HG03354 (cell line): ENCODE results near the gene PCBD2.
A peak's percentile ranks its signal among the peaks of the same experiment; 100 is the strongest.
"Not testable (repeated sequence)": the region's sequence is repeated elsewhere in the genome, so short reads cannot be mapped to it uniquely, and the experiment has no call there.

Experiments
- ATAC-seq: cut with Tn5 transposase; IDR thresholded peaks from one replicate; pipeline ENCODE4 v1.9.1; 2021; ENCODE audit warnings: mild to moderate bottlenecking; ENCODE audit not compliant: unreplicated experiment, poor library complexity, severe bottlenecking

The PCBD2 gene

DNA sequence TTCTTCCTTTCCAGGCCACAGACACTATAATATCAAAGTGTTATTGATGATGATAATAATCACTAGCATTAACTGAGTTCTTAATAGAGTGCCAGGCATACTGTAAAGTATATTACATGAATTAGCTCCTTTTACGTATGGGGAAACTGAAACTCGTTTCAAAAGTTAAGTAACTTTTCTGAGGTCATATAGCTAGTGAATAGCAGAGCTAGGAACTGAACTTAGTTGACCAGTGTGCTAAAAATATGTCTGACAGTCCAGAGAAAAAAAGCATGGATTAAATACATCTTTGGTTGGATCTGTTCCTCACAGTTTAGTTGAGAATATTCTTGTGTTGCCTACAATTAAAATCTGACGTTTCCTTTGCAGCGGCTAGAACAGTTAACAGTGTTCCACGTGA lies 44.4 kb downstream of the PCBD2 start:
- ATAC-seq, result no peak

DNA sequence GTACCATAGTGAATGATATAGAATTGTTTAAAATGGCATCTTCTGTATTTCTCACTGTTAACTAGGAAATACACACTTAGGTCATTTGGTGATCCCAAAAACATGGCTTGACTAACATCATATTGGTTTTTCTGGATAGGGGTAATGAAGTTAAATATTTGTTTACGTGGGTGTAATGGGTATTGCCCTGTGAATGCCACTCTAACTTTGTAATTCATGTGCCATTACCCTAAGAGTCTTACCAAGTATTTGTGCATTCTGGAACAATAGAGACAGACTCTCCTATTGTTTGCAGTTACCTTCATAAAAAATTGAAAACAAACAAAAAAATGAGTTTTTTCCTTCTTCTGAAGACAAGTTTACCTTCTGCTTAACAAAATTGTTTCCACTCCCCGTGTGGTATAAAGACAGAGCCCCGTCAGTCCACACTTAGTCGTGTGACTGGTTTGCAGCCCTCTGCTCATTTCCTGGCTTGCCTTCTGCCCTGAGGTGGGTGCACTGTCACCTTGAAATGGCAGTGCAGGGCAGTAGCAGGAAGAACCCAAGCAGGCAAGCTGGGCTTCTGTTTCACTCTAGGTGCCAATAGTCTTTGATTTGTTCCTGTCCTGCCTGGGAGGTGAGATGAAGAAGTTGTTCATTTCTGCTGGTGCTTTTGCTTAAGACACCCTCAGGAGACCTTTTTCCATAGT lies 53.1 kb downstream of the PCBD2 start:
- no peak for ATAC-seq

DNA sequence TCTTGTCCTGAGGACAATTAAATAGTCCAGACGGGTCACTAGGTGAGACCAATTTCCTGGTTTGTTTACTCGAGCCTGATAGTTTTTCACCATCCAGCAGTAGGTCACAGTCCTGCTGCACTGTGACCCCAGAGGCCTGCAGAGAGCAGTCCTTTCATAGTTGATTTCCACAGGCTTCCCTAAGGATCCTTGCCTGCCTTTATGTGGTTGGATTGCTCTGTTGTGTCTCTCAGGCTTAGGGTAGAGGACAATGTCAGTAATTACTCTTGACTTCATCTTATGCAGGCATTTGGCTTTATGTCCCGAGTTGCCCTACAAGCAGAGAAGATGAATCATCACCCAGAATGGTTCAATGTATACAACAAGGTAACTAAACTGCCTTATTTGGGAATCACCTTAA lies 53.8 kb downstream of the PCBD2 start:
- ATAC-seq, result no peak

DNA sequence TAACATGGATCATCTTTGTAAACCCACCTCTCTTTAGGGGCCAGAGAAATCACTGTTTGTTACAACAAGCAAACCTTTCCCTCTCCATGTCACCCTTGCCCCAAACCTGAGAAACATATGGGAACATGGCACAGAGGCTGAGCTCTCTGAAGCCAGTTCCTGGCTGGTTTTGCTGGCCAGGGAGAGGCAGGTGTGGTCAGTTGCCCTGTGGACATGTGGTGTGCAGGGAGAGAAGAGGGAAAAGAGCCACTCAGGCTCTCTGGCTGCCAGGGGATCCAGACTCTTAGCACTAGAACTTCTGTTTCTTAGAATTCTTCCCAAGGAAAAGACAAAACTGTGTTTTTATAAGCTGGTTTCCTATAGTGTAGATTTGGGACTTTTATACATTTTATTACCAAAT lies 58.2 kb downstream of the PCBD2 start:
- ATAC-seq, result no peak

DNA sequence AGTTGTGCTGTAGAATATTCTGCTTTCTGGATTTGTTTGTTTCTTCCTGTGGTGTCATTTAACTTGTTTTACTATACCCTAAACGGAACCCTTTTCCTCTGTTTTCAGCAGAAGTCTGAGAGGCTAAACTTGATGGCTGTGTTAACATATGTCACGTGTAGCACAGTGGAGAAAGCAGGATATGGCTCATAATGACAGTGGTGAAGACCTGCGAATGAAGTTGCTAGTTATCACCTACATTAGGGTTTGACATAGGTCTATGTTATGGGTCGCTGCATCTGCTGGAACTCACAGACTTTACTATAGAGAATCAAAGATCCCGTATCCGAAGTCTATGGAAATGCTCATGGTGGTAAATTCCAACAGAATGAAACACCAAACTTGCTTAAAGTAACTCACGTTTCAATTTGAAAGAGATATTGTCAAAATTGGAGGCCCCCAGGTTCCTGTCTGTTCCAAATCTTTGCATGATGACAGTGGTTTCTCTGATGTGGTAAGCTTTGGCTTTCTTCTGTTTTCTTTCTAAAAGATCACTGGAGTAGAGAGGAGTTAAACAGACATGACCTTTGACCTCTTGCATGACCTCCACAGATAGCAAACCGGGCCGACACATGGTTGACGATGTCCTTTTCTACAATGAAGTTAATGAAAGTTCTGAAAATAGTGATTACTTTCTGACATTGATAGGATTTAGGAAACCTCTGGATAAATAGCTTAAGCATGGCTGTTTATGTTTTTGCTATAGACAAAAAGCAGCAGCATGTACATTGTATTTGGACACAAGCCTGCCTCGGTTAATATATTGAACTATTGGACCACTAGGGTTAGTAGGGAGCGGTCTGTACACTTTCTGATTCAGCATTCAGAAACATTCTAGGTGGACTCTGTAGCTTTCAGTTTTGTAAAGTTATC lies 59.7 kb downstream of the PCBD2 start:
- no peak for ATAC-seq

DNA sequence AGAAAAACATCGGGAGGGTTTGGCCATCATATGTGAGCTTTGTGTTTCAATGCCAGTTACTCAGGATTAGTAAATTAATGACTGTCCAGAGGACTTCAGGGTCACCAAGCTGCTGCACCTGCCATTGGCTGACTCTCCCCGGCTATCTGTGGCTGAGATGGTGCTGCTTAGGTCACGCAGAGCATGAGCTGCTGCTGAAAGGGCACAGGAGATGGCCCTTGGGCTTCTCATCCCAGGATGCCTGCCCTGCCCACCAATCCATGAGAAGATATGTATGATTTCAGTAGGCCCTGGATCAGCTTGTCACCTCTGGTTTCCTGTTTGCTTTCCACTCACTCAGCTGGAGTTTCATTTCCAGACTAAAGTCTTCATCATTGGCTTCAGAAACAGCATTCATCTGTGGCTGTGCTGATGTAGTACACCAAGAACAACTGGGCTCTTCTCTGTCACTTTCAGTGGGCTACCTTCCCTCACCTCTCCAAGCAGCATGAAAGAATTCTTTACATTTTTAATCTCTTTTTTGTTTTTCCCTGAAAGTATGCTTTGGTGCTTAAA lies 60.4 kb downstream of the PCBD2 start:
- ATAC-seq, result no peak

DNA sequence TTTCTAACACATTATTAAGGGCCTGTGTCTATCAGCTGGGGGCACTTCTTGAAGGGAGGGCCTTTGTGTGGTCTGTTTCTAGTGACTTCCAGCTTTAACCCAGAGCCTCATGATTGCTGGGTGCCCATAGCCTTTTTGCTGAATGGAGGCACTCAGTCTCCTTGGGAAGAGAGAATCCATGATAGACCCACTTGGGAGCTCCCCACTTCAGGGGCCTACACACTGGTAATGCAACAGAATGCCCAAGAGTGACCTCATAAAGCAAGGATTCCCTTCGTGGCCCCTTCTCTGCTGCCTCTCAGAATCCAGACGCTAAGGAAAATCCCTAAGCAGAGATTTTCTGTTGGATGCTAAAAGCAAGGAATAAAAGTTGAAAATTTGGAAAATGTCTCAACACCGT lies 62.7 kb downstream of the PCBD2 start, which contains the start of gene CATSPER3:
Gene CATSPER3, plus strand, starts transcription at position 301 of the 400 bp plus-strand sequence. Its CDS starts 85 bp downstream, at position 386.
- no peak for ATAC-seq

DNA sequence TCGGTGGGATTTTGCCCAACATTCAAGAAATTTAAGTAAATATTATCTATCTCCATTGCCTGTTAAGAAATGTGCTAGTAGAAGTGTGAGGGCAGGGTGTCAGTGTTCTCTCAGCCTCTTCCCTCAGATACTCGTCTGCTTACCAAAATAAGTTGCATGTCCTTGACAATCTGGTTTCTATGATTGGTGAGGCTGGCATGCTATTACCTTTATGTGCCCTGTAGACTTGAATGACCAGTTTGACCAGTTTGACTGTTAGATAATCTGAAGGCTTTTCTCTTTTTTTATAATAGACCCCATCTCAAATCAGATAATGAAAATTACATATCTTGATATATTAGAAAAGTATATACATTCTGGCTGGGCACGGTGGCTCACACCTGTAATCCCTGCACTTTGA lies 63.1 kb downstream of the PCBD2 start:
- no peak for ATAC-seq

DNA sequence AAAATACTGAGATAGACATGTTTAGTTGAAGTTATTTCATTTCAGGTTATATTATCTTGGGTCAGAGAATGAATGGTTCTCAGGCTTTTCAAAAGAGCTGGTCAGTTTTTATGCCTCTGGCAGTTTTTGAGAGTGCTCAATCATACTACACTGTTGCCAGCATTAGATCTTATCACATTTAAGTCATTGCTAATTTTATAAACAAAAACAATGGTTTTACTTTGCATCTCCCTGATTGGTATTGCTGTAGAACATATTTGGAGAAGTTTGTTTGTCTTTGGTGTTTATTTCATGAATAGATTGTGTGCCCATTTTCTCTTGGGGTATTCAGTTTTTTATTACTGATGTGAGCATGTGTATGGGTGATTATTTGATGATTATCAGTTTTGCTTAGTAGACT lies 64.2 kb downstream of the PCBD2 start:
- ATAC-seq, result no peak

DNA sequence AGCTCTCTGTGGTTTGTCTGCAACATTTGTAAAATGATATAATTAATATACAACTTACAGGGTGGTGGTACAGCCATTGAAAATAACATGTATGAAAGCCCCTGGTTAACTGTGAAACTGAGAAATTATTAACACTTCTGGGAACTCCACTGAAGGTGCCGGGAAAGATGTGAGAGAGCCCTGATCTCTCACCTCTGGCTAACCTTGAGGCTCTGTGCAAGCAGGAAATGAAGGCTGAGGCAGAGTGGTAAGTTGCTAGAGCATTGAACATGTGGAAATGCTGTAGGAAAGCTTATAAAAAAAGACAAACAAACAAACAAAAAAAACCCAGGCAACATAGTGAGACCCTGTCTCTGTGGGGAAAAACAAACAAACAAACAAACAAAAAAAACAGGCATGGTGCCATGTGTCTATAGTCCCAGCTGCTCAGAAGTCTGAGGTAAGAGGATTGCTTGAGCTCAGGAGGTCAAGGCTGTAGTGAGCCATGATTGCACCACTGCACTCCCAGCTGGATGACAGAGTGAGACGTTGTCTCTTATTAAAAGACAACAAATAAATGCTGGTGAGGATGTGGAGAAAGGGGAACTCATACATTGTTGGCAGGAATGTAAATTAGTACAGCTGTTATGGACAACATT lies 70.3 kb downstream of the PCBD2 start:
- peak; percentile 61 for ATAC-seq

DNA sequence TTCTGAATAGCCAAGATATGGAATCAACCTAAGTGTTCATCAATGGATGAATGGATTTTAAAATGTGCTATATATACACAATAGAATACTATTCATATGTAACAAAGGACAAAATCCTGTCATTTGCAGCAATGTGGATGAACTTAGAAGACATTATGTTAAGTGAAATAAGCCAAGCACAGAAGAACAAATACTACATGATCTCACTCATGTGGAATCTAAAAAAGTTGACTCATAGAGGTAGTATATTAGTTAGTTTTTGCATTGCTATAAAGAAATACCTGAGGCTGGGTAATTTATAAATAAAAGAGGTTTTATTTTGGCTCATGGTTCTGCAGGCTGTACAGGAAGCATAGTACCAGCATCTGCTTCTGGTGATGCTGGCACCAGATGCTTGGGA lies 70.9 kb downstream of the PCBD2 start:
- no peak for ATAC-seq

DNA sequence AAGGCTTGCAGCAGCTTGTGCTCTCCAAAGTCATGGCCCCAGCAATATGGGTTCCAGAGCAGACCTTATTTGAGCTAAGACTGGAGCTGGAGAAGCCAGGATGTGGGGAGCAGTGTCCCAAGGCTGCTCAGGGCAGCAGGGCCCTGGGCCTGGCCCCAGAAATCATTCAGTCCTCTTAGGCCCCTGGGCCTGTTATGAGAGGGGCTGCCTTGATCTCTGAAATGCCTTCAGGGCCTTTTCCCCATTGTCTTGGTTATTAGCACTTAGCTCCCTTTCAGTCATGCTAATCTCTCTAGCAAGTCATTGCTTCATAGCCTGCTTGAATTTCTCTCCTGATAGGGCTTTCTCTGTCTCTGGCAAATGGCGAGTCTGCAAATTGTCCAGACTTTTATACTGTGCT lies 71.9 kb downstream of the PCBD2 start:
- no peak for ATAC-seq

DNA sequence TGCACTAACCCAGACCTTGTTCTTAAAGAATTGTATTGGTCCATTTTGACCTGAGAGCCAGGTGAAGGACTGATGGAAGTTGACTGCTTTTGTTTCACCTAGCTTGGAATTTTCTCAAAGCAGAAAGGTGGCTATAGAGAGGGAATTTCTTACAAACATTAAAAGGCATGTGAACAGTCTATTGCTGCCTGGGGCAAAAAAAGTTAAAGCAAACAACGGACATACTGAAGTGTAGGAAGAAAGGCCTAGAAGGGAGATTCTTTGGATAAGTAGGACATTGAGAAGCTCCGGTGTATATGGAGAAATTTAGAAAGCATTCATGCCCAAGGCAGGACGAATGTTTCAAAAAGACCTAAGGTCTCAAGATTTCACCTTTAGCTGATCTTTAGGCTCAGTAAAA lies 74.5 kb downstream of the PCBD2 start:
- ATAC-seq, result no peak

DNA sequence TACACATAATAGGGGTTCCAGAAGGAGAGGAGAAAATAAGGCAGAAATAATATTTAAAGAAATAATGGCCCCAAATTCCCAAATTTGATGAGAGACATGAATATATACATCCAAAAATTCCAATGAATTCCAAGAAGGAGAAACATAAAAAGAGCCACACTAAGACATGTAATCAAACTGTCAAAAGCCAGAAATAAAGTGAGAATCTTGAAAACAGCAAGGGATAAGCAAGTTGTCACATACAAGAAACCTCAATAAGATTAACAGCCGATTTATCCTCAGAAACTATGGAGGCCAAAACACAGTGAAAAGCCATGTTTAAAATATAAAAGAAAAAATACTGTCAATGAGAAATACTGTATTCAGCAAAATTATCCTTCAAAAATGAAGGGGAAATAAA lies 77.3 kb downstream of the PCBD2 start:
- ATAC-seq, result no peak

DNA sequence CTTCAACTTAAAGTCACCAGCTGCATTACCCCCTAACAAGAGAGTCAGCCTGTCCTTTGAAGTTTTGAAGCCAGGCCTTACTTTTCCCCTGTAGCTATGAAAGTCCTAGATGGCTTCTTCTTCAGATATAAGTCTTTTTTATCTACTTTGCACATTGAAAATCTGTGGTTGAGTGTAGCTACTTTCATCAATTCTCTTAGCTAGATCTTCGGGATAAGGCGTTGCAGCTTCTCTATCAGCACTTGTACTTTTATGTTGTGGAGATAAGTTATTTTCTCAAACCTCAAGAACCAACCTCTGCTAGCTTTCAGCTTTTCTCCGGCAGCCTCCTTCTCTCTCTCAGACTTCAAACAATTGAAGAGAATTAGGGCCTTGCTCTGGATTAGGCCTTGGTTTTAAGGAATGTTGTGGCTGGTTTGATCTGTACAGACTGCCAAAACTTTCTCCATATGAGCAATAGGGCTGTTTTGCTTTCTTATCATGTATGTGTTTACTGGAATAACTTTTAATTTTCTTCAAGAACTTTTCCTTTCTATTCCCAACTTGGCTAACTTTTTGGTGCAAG lies 84.4 kb downstream of the PCBD2 start:
- no peak for ATAC-seq

DNA sequence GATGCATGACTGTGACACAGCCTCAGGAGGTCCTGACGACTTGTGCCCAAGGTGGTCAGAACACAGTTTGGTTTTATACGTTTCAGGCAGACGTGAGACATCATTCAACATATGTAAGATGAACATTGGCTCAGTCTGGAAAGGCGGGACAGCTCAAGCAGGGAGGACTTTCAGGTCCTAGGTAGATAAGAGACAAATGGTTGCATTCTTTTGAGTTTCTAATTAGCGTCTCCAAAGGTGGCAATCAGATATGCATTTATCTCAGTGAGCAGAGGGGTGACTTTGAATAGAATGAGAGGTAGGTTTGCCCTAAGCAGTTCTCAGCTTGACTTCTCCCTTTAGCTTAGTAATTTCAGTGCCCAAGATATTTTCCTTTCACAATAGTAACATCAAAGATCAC lies 85.3 kb downstream of the PCBD2 start:
- ATAC-seq, result not testable (repeated sequence)

DNA sequence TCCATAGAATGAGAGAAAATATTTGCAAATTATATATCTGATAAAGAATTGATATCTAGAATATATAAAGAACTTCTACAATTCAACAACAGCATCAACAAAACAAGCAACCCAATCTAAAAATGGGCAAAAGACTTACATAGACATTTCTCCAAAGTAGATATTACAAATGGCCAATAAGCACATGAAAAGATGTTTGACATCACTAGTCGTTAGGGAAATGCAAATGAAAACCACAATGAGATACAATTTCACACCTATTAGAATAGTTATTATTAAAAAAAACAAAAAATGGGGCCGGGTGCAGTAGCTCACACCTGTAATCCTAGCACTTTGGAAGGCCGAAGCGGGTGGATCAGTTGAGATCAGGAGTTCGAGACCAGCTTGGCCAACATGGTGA lies 87.2 kb downstream of the PCBD2 start:
- ATAC-seq, result no peak

DNA sequence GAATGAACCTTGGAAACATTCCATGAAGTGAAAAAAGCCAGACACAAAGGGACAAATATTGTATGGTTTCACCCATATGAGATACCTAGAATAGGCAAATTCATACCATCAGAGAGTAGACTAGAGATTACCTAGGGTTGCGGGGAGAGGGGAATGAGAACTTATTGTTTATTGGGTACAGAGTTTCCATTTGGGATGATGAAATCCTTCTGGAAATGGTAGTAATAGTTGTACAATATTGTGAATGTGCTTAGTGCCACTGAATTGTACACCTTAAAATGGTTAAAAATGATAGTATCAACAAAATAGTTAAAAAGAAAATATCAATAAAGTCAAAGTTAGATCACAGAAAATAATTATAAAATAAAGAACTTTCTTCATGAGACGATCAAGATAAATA lies 88.2 kb downstream of the PCBD2 start:
- no peak for ATAC-seq

DNA sequence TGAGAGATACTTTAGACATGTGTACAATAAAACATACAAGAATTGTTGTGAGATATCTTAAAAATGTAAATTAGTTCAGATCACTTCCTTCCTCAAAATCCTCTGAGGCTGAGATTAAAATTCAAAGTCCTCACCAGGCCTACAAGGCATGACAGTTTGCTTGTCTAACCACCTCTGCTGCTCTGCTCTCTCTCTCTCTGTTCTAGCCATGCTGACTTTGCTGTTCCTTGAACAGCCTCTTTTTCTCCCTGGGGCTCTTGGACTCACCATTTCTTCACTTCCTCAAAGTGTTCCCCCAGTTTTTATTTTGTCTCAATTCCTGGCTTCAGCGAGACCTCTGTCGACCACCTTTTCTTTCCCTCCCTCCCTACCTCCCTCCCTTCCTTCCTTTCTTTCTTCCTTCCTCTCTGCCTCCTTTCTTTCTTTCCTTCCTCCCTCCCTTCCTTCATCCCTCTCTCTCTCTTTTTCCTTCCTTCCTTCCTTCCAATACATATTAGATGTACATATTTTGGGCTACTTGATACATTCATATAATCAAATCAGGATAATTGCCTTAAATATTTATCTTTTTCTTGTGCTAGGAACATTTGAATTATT lies 89.7 kb downstream of the PCBD2 start:
- no peak for ATAC-seq
